Measurements from ENCODE around the gene ZBTB32.

The ZBTB32 gene

GRCh38 chr19:35729763-35730162, 25.4 kb downstream of the ZBTB32 start:
- DNase-seq, result no peak
- no peak overlapping the region for H3K27ac ChIP-seq
- no peaks in the 10 kb centered on the region for H3K27me3 ChIP-seq (ENCODE audit: insufficient read depth, low read depth, severe bottlenecking)
- no peaks in the 10 kb centered on the region for H3K9me3 ChIP-seq (ENCODE audit: severe bottlenecking)
- H3K4me3 ChIP-seq (ENCODE audit: low read depth, low read length), result no peak overlapping the region
- peaks cover 93% of the 10 kb centered on the region for H3K36me3 ChIP-seq
- TF ChIP-seq CTCF (IDR thresholded peaks at IDR 0.05; ENCODE audit: low read depth, low read length), result no peak

GRCh38 chr19:35730326-35730725, 26.0 kb downstream of the ZBTB32 start:
- Histone ChIP-seq H3K27me3 (ENCODE audit: insufficient read depth, low read depth, severe bottlenecking) (no peaks in the 10 kb centered on the region), H3K4me3 (ENCODE audit: low read depth, low read length) (no peak overlapping the region), H3K27ac (no peak overlapping the region), H3K9me3 (ENCODE audit: severe bottlenecking) (no peaks in the 10 kb centered on the region), H3K36me3 (peaks cover 89% of the 10 kb centered on the region)
- no peak for TF ChIP-seq CTCF (IDR thresholded peaks at IDR 0.05; ENCODE audit: low read depth, low read length)
- no peak for DNase-seq

GRCh38 chr19:35731353-35731752, 27.0 kb downstream of the ZBTB32 start:
- Histone ChIP-seq H3K36me3 (peaks cover 88% of the 10 kb centered on the region), H3K27ac (no peak overlapping the region)
- TF ChIP-seq CTCF (IDR thresholded peaks at IDR 0.05; ENCODE audit: low read depth, low read length), result no peak

GRCh38 chr19:35731779-35732405, 27.5 kb downstream of the ZBTB32 start:
- H3K36me3 ChIP-seq, result peaks cover 90% of the 10 kb centered on the region
- DNase-seq, result no peak
- H3K27me3 ChIP-seq (ENCODE audit: insufficient read depth, low read depth, severe bottlenecking), result no peaks in the 10 kb centered on the region
- no peaks in the 10 kb centered on the region for H3K9me3 ChIP-seq (ENCODE audit: severe bottlenecking)
- H3K27ac ChIP-seq, result no peak overlapping the region
- H3K4me3 ChIP-seq (ENCODE audit: low read depth, low read length), result no peak overlapping the region
- no peak for TF ChIP-seq CTCF (IDR thresholded peaks at IDR 0.05; ENCODE audit: low read depth, low read length)

More at GRCh38 chr19:35731353-35731752, 27.0 kb downstream of the ZBTB32 start:
- no peak for DNase-seq
- H3K4me3 ChIP-seq (ENCODE audit: low read depth, low read length), result no peak overlapping the region
- H3K27me3 ChIP-seq (ENCODE audit: insufficient read depth, low read depth, severe bottlenecking), result no peaks in the 10 kb centered on the region
- no peaks in the 10 kb centered on the region for H3K9me3 ChIP-seq (ENCODE audit: severe bottlenecking)

- Histone ChIP-seq H3K27me3 (ENCODE audit: insufficient read depth, low read depth, severe bottlenecking) (no peaks in the 10 kb centered on the region), H3K36me3 (peaks cover 89% of the 10 kb centered on the region), H3K9me3 (ENCODE audit: severe bottlenecking) (no peaks in the 10 kb centered on the region), H3K4me3 (ENCODE audit: low read depth, low read length) (no peak overlapping the region), H3K27ac (no peak overlapping the region)
- DNase-seq, result no peak
- TF ChIP-seq CTCF (IDR thresholded peaks at IDR 0.05; ENCODE audit: low read depth, low read length), result no peak
Measured at GRCh38 chr19:35732540-35733179, 28.3 kb downstream of the ZBTB32 start.
